22Rv1 (cell line): ENCODE data around the gene PRDM2.

Experiments
- CTCF ChIP-seq: fragments of 450-650 bp; IDR thresholded peaks from 2 replicates; pipeline ENCODE4 v1.5.1; 2017; ENCODE audit warnings: mild to moderate bottlenecking
- ZFX ChIP-seq: fragments of 450-650 bp; IDR thresholded peaks from 2 replicates; pipeline ENCODE4 v1.6.1; 2017; ENCODE audit warnings: antibody characterized with exemption, borderline replicate concordance

GRCh38 chr1:13820055-13820454 is 120.1 kb downstream of the PRDM2 start:
- TF ChIP-seq CTCF (no peak), ZFX (no peak)
